RWPE2 (cell line): ENCODE measurements around the gene PID1.

ENCODE experiments used
- ATAC-seq: fragments of 200-7000 bp; cut with Tn5 transposase; 3 replicates; pipeline ENCODE4 v1.9.1; 2021; ENCODE audit warnings: low read depth
- DNase-seq: peaks from one replicate; pipeline ENCODE4 v3.0.0-alpha.2; 2020; ENCODE audit warnings: low spot score
- H3K27ac ChIP-seq: fragments of 450-650 bp; 2 replicates; pipeline ENCODE4 v1.5.1; 2017; ENCODE audit warnings: mild to moderate bottlenecking; ENCODE audit not compliant: poor library complexity, severe bottlenecking
- H3K27me3 ChIP-seq: fragments of 250-450 bp; sonication (Bioruptor Pico); 2 replicates; pipeline ENCODE4 v1.5.1; 2021; ENCODE audit warnings: mild to moderate bottlenecking, moderate library complexity; ENCODE audit not compliant: insufficient read depth, poor library complexity, severe bottlenecking
- H3K36me3 ChIP-seq: fragments of 250-450 bp; sonication (Bioruptor Pico); 2 replicates; pipeline ENCODE4 v1.5.1; 2020; ENCODE audit warnings: low read depth, mild to moderate bottlenecking, moderate library complexity
- H3K4me1 ChIP-seq: fragments of 250-450 bp; sonication (Bioruptor Pico); 2 replicates; pipeline ENCODE4 v1.5.1; 2021; ENCODE audit warnings: mild to moderate bottlenecking, moderate library complexity; ENCODE audit not compliant: insufficient read depth, poor library complexity, severe bottlenecking
- H3K4me3 ChIP-seq: fragments of 250-450 bp; sonication (Bioruptor Pico); 2 replicates; pipeline ENCODE4 v1.5.1; 2021; ENCODE audit warnings: mild to moderate bottlenecking, moderate library complexity; ENCODE audit not compliant: severe bottlenecking
- H3K9me3 ChIP-seq: fragments of 250-450 bp; sonication (Bioruptor Pico); 2 replicates; pipeline ENCODE4 v1.5.1; 2021; ENCODE audit warnings: mild to moderate bottlenecking, moderate library complexity; ENCODE audit not compliant: severe bottlenecking
- CTCF ChIP-seq: fragments of 450-650 bp; IDR thresholded peaks from one replicate; pipeline ENCODE4 v1.5.1; 2017; ENCODE audit warnings: mild to moderate bottlenecking, moderate library complexity; ENCODE audit not compliant: poor library complexity, severe bottlenecking

Gene PID1

GRCh38 chr2:229226382-229226781 lies 44.7 kb downstream of the PID1 start:
- no peak overlapping the region for H3K4me3 ChIP-seq
- no peaks in the 10 kb centered on the region for H3K9me3 ChIP-seq
- no peaks in the 10 kb centered on the region for H3K27me3 ChIP-seq
- no peak for TF ChIP-seq CTCF
- ATAC-seq (no peak), DNase-seq (no peak)
- no peaks in the 10 kb centered on the region for H3K36me3 ChIP-seq
- no peak overlapping the region for H3K27ac ChIP-seq
- no peaks in the 10 kb centered on the region for H3K4me1 ChIP-seq

- H3K36me3 ChIP-seq: no peaks in the 10 kb centered on the region
- H3K27me3 ChIP-seq: no peaks in the 10 kb centered on the region
- ATAC-seq: no peak
Measured at GRCh38 chr2:229223107-229223506, 48.0 kb downstream of the PID1 start.

GRCh38 chr2:229221641-229222040 lies 49.4 kb downstream of the PID1 start:
- TF ChIP-seq CTCF: no peak
- Histone ChIP-seq H3K27me3 (no peaks in the 10 kb centered on the region), H3K4me1 (no peaks in the 10 kb centered on the region), H3K4me3 (no peak overlapping the region), H3K9me3 (no peaks in the 10 kb centered on the region), H3K36me3 (no peaks in the 10 kb centered on the region), H3K27ac (no peak overlapping the region)
- DNase-seq (no peak), ATAC-seq (no peak)

More at GRCh38 chr2:229223107-229223506, 48.0 kb downstream of the PID1 start:
- DNase-seq: no peak
- Histone ChIP-seq H3K4me3 (no peak overlapping the region), H3K4me1 (no peaks in the 10 kb centered on the region), H3K9me3 (no peaks in the 10 kb centered on the region), H3K27ac (no peak overlapping the region)
- no peak for TF ChIP-seq CTCF

- no peak overlapping the region for H3K27ac ChIP-seq
- ATAC-seq (no peak), DNase-seq (no peak)
- no peak overlapping the region for H3K4me3 ChIP-seq
- H3K4me1 ChIP-seq: no peaks in the 10 kb centered on the region
- TF ChIP-seq CTCF: no peak
- no peaks in the 10 kb centered on the region for H3K9me3 ChIP-seq
- H3K36me3 ChIP-seq: no peaks in the 10 kb centered on the region
- H3K27me3 ChIP-seq: no peaks in the 10 kb centered on the region
Measured at GRCh38 chr2:229220254-229220653, 50.8 kb downstream of the PID1 start.

- no peak for ATAC-seq
- no peaks in the 10 kb centered on the region for H3K27me3 ChIP-seq
- H3K36me3 ChIP-seq: no peaks in the 10 kb centered on the region
- H3K9me3 ChIP-seq: no peaks in the 10 kb centered on the region
- H3K4me1 ChIP-seq: no peaks in the 10 kb centered on the region
- DNase-seq: no peak
- no peak overlapping the region for H3K4me3 ChIP-seq
- no peak overlapping the region for H3K27ac ChIP-seq
- TF ChIP-seq CTCF: no peak
Measured at GRCh38 chr2:229218329-229218921, 52.7 kb downstream of the PID1 start.
